Keratinocyte (primary cell): ENCODE results near the gene ODAD4. TPM values are rescaled to one million over a fixed set of nuclear protein-coding genes. Genes with fewer than 3 reads are reported as not detected.

Source experiments
- DNase-seq: peaks from one replicate; pipeline ENCODE4 v3.0.0-alpha.2; 2011; ENCODE audit warnings: low read depth, missing footprints, low spot score
- FAIRE-seq: peaks from 2 replicates; lab custom pipeline; 2011; peaks lifted over from hg19 to GRCh38; lab: Jason Lieb, UNC
- H2AFZ ChIP-seq: 2 replicates; pipeline ENCODE4 v1.6.0; 2012; ENCODE audit warnings: low read length, control low read depth, inconsistent platforms; ENCODE audit not compliant: control insufficient read depth
- H3K27ac ChIP-seq: 2 replicates; pipeline ENCODE4 v1.5.1; 2011; ENCODE audit warnings: low read length; ENCODE audit not compliant: control insufficient read depth, insufficient read depth
- H3K27me3 ChIP-seq: 3 replicates; pipeline ENCODE4 v1.6.0; 2011; ENCODE audit warnings: low read length; ENCODE audit not compliant: control insufficient read depth, insufficient read depth; ENCODE audit errors: extremely low read depth
- H3K36me3 ChIP-seq, 2 experiments: 2 replicates in 1 of 2; 3 replicates in 1 of 2; pipeline ENCODE4 v1.5.1; 2011; ENCODE audit warnings: low read length in 2 of 2, mild to moderate bottlenecking in 1 of 2; ENCODE audit not compliant: control insufficient read depth in 2 of 2, insufficient read depth in 2 of 2; ENCODE audit errors: extremely low read depth in 1 of 2
- H3K4me1 ChIP-seq: 3 replicates; pipeline ENCODE4 v1.5.1; 2011; ENCODE audit warnings: low read length; ENCODE audit not compliant: control insufficient read depth, insufficient read depth; ENCODE audit errors: extremely low read depth
- H3K4me2 ChIP-seq: 3 replicates; pipeline ENCODE4 v1.6.0; 2011; ENCODE audit warnings: low read depth, low read length; ENCODE audit not compliant: control insufficient read depth, insufficient read depth; ENCODE audit errors: extremely low read depth
- H3K4me3 ChIP-seq, 3 experiments: fragments of 200-600 bp in 1 of 3; sonication (generic) in 1 of 3; 2 replicates in 2 of 3; 3 replicates in 1 of 3; pipeline ENCODE4 v1.5.1; 2011 to 2016; ENCODE audit warnings: low read length in 3 of 3, mild to moderate bottlenecking in 3 of 3, control low read depth in 2 of 3, inconsistent platforms in 1 of 3, low read depth in 1 of 3, mixed read lengths in 1 of 3, mixed run types in 1 of 3, moderate library complexity in 1 of 3; ENCODE audit not compliant: control insufficient read depth in 2 of 3, insufficient read depth in 2 of 3; ENCODE audit errors: extremely low read depth in 1 of 3
- H3K79me2 ChIP-seq: 2 replicates; pipeline ENCODE4 v1.6.0; 2012; ENCODE audit warnings: low read length; ENCODE audit not compliant: control insufficient read depth, insufficient read depth
- H3K9ac ChIP-seq: 3 replicates; pipeline ENCODE4 v1.6.0; 2011; ENCODE audit warnings: low read length; ENCODE audit not compliant: control insufficient read depth, insufficient read depth; ENCODE audit errors: extremely low read depth
- H3K9me1 ChIP-seq: 3 replicates; pipeline ENCODE4 v1.6.0; 2011; ENCODE audit warnings: low read length; ENCODE audit not compliant: control insufficient read depth, insufficient read depth; ENCODE audit errors: extremely low read depth
- H3K9me3 ChIP-seq: 2 replicates; pipeline ENCODE4 v1.5.1; 2012; ENCODE audit warnings: low read depth, low read length; ENCODE audit not compliant: control insufficient read depth
- H4K20me1 ChIP-seq: 3 replicates; pipeline ENCODE4 v1.6.0; 2011; ENCODE audit warnings: low read length; ENCODE audit not compliant: control insufficient read depth, insufficient read depth; ENCODE audit errors: extremely low read depth
- EZH2 ChIP-seq: IDR thresholded peaks from one replicate; pipeline ENCODE4 v1.6.1; 2012; ENCODE audit warnings: inconsistent platforms, mild to moderate bottlenecking, low read length, moderate library complexity
- dilution Hi-C: fragments of 300-500 bp; cut with MboI; formaldehyde crosslinking; loops from one replicate; pipeline ENCODE4 v1.7.0; 2020; ENCODE audit warnings: low sequenced_read_pairs; ENCODE audit not compliant: extremely low pct_ligation_motif_present
- polyA plus RNA-seq, 5 experiments: library from polyadenylated mRNA; depleted of rRNA in 3 of 5; stranded (reverse) in 3 of 5; stranded (forward) in 1 of 5; unstranded in 1 of 5; fragments of >200 nt; gene quantifications; 1 replicate in 1 of 5; 2 replicates in 3 of 5; 3 replicates in 1 of 5; pipeline versions ENCODE4 v1.2.1 to v1.2.3, GENCODE V29; 2011 to 2012; ENCODE audit warnings: missing spikeins in 2 of 5, low read depth in 1 of 5, low replicate concordance in 1 of 5
- TF ChIP-seq, protein P1 (sequence below), 3 experiments: IDR thresholded peaks in 1 of 3; conservative IDR thresholded peaks in 1 of 3; optimal IDR thresholded peaks in 1 of 3; 2 replicates in 2 of 3; 3 replicates in 1 of 3; pipeline versions ENCODE3 to v1.5.1; 2011; ENCODE audit warnings: low read length in 3 of 3, mild to moderate bottlenecking in 3 of 3, moderate library complexity in 2 of 3, control low read depth in 1 of 3, inconsistent platforms in 1 of 3; ENCODE audit not compliant: insufficient read depth in 2 of 3; ENCODE audit errors: extremely low read depth in 1 of 3

ODAD4 gene
- polyA plus RNA-seq, 1 donor (not counting 4 experiments of a cell fraction or from before 2014, with no cell fraction given), result 0.20 TPM

GRCh38 chr17:41974031-41974430 lies 43.6 kb downstream of the ODAD4 start:
- Histone ChIP-seq H3K27ac (no peak overlapping the region), H2AFZ (no peak overlapping the region), H3K4me1 (peaks cover 5% of the 10 kb centered on the region), H3K27me3 (no peaks in the 10 kb centered on the region), H4K20me1 (no peaks in the 10 kb centered on the region), H3K9ac (no peak overlapping the region), H3K4me3 (no peak overlapping the region), H3K4me2 (no peak overlapping the region), H3K9me3 (no peaks in the 10 kb centered on the region), H3K79me2 (peaks cover 10% of the 10 kb centered on the region), H3K9me1 (no peaks in the 10 kb centered on the region), H3K36me3 (peaks cover 40 to 47% of the 10 kb centered on the region in 2 experiments)
- TF ChIP-seq, protein P1, sequence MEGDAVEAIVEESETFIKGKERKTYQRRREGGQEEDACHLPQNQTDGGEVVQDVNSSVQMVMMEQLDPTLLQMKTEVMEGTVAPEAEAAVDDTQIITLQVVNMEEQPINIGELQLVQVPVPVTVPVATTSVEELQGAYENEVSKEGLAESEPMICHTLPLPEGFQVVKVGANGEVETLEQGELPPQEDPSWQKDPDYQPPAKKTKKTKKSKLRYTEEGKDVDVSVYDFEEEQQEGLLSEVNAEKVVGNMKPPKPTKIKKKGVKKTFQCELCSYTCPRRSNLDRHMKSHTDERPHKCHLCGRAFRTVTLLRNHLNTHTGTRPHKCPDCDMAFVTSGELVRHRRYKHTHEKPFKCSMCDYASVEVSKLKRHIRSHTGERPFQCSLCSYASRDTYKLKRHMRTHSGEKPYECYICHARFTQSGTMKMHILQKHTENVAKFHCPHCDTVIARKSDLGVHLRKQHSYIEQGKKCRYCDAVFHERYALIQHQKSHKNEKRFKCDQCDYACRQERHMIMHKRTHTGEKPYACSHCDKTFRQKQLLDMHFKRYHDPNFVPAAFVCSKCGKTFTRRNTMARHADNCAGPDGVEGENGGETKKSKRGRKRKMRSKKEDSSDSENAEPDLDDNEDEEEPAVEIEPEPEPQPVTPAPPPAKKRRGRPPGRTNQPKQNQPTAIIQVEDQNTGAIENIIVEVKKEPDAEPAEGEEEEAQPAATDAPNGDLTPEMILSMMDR (optimal IDR thresholded peaks at IDR 0.05 in 1 of 3, IDR thresholded peaks at IDR 0.05 in 1 of 3, conservative IDR thresholded peaks at IDR 0.05 in 1 of 3; ENCODE audit: extremely low read depth in 1 of 3, insufficient read depth in 2 of 3, low read length in 3 of 3), result no peak
- TF ChIP-seq EZH2, result no peak
- FAIRE-seq (no peak), DNase-seq (no peak)
- dilution Hi-C loops, result no loop called here

DNA sequence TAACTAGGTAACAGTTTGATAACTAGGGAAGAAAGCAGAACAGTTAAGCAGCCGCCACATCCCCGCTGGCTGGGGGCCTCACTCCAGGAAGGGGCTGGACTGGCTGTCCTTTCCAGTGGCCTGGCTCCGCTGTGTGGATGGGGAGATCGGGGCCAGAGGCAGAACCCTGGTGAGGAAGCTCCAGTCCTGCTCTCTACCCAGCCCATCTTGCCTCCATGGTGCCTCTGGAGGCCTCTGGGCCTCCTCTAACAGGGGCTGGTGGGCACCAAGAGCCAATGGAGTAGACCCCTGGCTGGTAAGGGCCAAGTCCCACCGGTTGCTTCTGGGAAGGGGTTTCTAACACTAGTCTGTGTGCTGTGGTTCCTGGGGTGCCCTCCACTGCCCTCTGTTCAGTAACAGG lies 44.2 kb downstream of the ODAD4 start:
- H3K9me3 ChIP-seq, result no peaks in the 10 kb centered on the region
- peaks cover 7% of the 10 kb centered on the region for H3K79me2 ChIP-seq
- H3K4me3 ChIP-seq, result no peak overlapping the region
- H3K27me3 ChIP-seq, result no peaks in the 10 kb centered on the region
- DNase-seq, result no peak
- TF ChIP-seq, protein P1 (optimal IDR thresholded peaks at IDR 0.05 in 1 of 3, IDR thresholded peaks at IDR 0.05 in 1 of 3, conservative IDR thresholded peaks at IDR 0.05 in 1 of 3; ENCODE audit: extremely low read depth in 1 of 3, insufficient read depth in 2 of 3, low read length in 3 of 3), result no peak
- no peak for TF ChIP-seq EZH2
- no peak overlapping the region for H3K9ac ChIP-seq
- H2AFZ ChIP-seq, result no peak overlapping the region
- no peaks in the 10 kb centered on the region for H3K9me1 ChIP-seq
- H4K20me1 ChIP-seq, result no peaks in the 10 kb centered on the region
- no peak overlapping the region for H3K27ac ChIP-seq
- H3K4me1 ChIP-seq, result peaks cover 5% of the 10 kb centered on the region
- dilution Hi-C loops, result no loop called here
- no peak for FAIRE-seq
- H3K36me3 ChIP-seq, result peaks cover 37 to 44% of the 10 kb centered on the region in 2 experiments
- H3K4me2 ChIP-seq, result no peak overlapping the region
